HG03175 (cell line): ENCODE results near the gene OR13C9.
A peak's percentile ranks its signal among the peaks of the same experiment; 100 is the strongest.
"Not testable (repeated sequence)": the region's sequence is repeated elsewhere in the genome, so short reads cannot be mapped to it uniquely, and the experiment has no call there.

Experiments used
- ATAC-seq: cut with Tn5 transposase; IDR thresholded peaks from one replicate; pipeline ENCODE4 v1.9.1; 2021; ENCODE audit warnings: mild to moderate bottlenecking, moderate library complexity; ENCODE audit not compliant: unreplicated experiment

OR13C9 gene, protein sequence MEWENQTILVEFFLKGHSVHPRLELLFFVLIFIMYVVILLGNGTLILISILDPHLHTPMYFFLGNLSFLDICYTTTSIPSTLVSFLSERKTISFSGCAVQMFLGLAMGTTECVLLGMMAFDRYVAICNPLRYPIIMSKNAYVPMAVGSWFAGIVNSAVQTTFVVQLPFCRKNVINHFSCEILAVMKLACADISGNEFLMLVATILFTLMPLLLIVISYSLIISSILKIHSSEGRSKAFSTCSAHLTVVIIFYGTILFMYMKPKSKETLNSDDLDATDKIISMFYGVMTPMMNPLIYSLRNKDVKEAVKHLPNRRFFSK

DNA sequence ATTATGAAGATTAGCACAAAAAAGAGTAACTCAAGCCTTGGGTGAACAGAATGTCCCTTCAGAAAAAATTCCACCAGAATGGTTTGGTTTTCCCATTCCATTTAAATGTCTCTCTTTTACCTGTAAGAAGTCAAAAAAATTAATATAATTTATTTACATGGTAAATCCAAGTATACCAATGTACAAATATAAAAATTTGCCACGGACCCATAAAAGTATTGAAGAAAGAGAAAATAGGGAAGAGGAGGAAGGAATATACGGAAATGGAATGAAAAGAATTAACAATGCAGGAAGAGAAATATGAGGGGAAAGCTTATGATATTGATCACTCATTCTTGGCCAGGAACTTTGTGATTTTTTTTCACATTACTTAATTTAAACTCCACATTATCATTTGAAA lies at the start of gene OR13C9:
Gene OR13C9, minus strand, starts transcription at position 101 of the 400 bp plus-strand sequence. Its CDS starts 0 bp downstream, at position 101.
- ATAC-seq: no peak

DNA sequence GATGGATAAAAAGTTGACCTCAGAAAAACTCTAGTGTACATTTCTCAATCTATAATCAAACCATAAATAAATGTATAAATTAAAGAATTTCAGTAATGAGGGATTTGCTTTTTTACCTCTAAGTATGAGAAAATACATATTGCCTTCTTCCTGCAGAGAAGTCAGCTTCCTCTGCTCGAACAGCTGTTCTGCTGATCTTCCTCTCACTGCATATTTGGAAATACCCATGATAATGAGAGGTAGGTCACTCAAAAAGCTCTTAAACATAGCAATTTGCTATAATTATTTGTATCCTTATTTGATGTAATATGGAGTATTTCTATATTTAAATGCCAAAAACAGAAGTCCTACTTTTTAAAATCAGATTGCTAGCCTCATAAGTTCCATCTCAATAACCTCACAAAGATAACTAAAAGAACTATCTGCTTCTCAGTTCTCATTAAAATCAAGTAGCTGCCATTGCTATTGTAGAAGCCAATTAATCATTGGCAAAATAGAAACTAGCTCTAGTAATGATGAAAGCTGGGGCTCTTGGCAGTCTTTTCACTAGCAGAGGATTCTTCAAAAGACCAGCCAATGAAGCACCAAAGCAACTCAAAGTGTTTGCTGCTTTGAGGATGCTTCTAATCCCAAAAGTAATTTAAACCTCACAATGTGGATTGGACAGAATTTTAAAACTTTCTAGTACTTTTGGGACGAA lies 40.6 kb upstream of the OR13C9 start:
- ATAC-seq: no peak

DNA sequence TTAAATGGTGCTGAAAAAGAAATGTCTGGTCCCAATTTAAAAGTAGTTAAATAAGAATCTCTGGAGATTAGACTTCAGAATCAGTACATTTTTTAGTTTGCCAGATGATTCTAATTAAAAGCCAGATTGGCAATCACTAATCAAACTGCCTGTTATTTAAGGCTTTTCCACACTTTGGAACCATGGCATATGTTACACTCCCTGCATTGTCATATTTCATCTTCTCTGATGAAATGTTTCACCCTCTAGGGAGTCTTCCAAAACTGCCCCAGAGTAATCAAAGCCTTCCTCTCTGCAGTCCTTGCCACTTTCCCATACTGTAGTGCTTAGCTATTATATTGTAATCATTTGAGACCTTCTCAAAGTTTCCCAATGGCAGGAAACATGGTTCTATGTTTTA lies 17.5 kb upstream of the OR13C9 start:
- ATAC-seq: no peak

DNA sequence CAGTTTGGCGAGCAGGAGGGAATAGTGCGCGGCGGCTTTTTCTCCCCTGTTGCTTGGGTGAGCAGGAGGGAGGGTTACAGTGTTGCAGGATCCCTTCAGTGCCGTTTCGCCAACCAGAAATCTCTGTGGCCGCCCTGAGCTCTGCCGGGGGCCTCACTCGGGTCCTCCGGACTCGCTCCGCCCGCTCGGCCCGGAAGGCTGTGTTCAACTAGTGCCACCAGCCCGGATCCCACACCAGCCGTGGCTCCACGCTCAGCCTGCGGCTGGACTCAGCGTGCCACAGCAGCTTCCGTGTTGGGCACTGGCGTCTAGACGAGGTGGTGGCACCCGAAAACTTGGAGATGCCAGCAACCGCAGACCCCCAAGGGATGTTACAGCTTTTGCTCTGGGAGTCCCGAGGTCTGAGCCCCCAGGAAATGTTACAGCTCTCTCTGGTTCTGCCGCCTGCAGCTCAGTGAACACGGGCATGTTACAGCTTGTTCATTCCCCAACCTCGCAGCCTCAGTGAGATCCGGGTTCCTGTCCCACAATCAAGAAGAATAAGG lies 16.0 kb upstream of the OR13C9 start:
- ATAC-seq: no peak

DNA sequence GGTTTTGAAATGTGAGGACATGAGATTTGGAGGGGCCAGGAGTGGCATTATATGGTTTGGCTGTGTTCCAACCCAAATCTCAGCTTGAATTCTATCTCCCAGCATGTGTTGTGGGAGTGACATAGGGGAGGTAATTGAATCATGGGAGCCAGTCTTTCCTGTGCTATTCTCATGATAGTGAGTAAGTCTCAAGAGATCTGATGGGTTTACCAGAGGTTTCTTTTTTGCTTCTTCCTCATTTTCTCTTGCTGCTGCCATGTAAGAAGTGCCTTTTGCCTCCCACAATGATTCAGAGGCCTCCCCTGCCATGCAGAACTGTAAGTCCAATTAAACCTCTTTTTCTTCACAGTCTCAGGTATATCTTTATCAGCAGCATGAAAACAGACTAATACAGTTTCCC lies 8.0 kb upstream of the OR13C9 start:
- not testable (repeated sequence) for ATAC-seq

DNA sequence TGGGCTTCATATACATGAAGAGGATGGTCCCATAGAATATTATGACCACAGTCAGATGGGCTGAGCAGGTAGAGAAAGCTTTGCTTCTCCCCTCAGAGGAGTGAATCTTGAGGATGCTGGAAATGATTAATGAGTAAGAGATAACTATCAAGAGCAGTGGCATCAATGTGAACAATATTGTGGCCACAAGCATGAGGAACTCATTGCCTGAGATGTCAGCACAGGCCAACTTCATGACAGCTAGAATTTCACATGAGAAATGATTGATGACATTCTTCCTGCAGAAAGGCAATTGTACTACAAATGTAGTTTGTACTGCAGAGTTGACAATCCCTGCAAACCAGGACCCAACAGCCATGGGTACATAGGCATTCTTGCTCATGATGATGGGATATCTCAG lies 586 bp downstream of the OR13C9 start:
- ATAC-seq: no peak

DNA sequence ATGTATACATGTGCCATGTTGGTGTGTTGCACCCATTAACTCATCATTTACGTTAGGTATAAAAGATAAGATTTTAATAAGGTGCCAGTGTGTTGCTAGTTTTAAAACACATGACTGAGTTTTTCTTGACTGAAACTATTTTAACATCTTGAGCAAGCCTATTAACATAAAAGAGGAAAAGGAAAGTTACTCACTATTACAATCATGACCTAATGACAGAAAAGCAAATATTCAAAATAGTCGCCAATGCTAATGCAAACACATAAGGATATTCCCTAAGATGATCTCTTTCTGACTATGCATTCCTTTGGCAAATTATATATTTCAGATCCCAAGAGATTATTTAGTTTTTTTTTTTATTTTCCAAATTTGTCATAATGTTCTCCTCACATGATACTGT lies 6.8 kb downstream of the OR13C9 start:
- no peak for ATAC-seq

DNA sequence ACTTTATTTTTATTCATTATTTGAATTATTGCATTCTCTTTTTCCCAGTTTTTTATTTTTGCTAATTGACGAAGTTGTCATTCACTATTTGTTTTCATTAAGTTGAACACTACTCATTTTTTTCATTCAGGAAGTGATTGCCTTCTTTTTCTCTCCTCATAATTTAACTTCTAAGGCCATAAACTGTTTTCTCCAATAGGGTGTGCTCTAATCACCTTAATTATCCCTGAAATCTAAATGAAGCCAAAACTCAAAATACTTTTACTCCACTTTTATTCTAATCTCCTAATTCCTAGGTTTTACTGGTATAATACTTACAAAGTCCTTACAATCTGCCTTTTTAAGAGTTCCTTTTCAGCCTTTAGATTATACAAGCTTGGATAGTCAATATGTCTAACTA lies 9.7 kb downstream of the OR13C9 start:
- ATAC-seq: no peak

DNA sequence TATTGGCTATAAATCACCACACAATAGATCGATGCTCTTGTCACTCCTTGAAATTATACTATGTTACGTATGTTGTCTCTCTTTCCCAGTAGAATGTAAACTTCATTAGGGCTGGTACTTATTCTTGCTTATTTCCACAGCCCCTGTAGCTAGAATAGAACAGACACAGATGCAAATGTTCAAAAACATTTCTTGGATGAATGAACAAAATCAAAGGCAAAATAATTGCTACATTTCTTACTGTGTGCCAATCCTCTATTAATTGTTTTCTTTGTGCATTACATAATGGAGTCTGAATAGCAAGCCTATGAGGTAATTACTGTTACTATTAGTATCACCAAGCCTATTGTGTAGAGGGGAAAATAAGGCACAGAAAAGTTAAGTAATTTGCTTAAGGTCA lies 11.9 kb downstream of the OR13C9 start:
- no peak for ATAC-seq

DNA sequence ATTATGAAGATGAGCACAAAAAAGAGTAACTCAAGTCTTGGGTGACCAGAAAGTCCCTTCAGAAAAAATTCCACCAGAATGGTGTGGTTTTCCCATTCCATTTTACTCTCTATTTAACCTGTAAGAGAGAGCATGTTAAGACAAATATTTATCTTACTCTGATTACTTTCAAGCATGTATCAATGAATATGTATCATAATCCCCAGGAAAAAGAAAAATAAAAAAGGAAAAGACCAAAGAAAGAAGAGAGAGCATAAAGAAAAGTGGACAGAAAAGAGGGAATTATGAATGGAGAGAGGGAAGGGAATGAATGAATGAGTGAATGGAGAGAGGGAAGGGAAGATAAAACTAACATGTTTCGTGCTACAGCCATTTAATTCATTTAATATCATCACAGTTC lies 12.5 kb downstream of the OR13C9 start, which contains the start of gene OR13C2:
Gene OR13C2, minus strand, starts transcription at position 101 of the 400 bp plus-strand sequence. Its CDS starts 0 bp downstream, at position 101.
- ATAC-seq: not testable (repeated sequence)

DNA sequence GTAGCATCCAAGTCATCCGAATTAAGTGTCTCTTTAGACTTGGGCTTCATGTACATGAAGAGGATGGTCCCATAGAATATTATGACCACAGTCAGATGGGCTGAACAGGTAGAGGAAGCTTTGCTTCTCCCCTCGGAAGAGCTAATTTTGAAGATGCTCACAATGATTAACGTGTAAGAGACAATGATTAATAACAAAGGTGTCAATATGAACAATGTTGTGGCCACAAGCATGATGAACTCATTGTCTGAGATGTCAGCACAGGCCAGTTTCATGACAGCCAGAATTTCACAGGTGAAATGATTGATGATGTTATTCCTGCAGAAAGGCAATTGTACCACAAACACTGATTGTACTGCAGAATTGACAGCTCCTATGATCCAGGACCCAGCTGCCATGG lies 13.2 kb downstream of the OR13C9 start:
- peak; percentile 62 for ATAC-seq

DNA sequence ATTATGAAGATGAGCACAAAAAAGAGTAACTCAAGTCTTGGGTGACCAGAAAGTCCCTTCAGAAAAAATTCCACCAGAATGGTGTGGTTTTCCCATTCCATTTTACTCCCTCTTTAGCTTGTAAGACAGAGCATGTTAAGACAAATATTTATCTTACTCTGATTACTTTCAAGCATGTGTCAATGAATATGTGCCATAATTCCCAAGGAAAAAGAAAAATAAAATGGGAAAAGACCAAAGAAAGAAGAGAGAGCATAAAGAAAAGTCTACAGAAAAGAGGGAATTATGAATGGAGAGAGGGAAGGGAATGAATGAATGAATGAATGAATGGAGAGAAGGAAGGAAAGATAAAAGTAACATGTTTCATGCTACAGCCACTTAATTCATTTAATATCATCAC lies 18.7 kb downstream of the OR13C9 start, which contains the start of gene OR13C5:
Gene OR13C5, minus strand, starts transcription at position 101 of the 400 bp plus-strand sequence. Its CDS starts 0 bp downstream, at position 101.
- ATAC-seq: not testable (repeated sequence)

DNA sequence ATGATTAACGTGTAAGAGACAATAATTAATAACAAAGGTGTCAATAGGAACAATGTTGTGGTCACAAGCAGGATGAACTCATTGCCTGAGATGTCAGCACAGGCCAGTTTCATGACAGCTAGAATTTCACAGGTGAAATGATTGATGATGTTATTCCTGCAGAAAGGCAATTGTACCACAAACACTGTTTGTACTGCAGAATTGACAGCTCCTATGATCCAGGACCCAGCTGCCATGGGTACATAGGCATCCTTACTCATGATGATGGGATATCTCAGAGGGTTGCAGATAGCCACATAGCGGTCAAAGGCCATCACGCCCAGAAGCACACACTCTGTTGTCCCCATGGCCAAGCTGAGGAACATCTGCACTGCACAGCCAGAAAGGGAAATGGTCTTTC lies 19.3 kb downstream of the OR13C9 start:
- ATAC-seq: not testable (repeated sequence)

DNA sequence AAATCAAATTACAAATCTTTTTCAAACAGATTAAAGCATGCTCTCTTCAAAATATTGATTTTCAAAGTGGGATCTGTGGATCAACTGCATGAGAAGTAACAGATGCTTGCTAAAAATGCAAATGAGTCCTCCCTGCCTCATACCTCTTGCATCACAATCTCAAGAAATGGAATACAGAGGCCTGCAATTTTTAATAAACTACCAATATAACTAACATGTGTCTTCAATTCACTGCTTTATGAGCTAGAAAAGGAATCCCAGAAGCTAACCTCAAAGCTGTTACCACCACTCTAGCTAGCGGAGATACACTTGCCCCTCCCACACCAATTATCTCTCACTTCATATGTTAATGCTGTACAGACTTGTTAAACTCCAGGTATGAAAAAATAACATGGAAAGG lies 28.4 kb downstream of the OR13C9 start:
- ATAC-seq: no peak

DNA sequence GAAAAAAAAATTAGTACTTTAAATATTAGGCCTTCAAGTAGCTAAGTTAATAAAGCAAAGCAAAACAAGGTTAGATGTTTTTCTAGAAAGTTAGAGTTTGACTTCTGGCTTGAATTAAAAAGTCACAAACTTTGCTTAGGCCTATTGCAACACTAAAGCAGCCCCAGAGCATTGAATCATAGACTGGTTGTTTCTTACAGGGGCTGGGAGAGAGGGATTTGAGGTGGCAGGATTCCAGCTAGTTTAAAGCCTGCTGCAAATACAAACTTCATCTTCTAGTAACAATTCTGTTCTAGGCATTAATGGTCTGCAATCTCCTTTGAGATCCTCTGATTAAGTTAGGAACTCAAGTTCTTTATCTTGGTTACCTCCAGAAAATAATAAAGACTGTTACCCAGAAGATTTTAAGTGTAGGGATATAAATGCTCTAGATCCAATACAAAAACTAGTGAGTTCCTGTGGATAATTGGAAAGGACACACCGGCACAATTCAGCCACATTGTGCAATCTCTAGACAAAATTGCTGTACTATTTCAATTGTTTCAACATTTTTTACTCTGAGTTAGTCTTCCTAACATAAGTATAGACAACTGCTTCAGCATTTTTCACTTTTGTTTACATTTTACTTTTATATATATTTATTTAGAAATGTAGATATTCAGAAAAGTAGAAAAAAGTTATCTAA lies 31.4 kb downstream of the OR13C9 start:
- no peak for ATAC-seq

DNA sequence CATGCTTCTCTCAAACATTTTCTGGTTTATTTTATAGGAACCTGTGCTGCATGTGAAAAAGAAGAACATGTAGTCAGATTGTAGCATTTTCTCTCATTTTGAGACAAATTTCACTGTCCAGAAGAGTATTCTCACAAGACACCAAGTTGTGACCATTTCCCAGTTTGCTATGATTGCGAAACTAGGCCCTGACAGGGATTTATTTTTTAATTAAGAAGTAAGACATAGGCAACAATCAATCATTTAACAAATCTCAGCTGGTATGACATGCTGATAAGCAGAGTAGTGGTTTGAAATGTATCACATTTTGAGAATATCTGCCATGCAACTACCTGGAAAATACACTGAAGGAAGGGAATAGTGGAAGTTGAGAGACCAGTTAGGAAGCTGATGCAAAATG lies 37.4 kb downstream of the OR13C9 start:
- no peak for ATAC-seq

DNA sequence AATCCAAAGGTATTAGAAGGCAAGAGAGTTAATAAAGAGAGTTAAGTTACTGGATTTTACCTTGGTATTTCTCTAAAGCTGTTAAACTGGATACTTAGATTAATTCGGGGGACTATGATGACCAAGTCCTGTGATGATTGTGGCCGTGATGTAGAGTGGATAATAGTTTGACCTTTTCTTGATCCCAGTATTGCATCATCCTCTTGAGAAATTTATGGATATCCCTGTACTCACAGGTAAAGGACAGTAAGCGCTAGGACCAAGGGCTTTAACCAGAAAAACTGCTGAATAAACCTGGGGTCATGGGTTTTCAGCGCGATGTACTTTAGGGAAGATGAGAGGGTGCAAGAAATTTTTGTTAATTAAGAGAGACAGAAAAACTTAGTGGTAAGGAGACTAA lies 40.7 kb downstream of the OR13C9 start:
- ATAC-seq: no peak

DNA sequence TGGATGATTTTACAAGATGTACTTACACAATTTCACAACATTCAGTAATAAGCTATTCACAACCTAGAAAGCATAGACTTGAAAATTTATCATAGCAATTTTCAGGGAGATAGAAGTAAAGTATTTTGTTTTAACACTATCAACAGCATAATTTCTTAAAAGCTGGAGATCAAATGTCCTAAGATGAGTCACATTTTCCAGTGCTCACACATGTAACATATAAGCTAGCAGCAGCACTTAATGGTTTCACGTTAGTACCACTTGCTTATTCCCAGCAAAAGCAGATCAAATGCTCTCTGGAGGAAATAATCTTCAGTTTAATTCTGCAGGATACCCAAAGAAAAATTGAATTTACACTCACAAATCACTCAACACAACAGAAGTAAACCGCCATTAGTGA lies 42.5 kb downstream of the OR13C9 start:
- no peak for ATAC-seq

DNA sequence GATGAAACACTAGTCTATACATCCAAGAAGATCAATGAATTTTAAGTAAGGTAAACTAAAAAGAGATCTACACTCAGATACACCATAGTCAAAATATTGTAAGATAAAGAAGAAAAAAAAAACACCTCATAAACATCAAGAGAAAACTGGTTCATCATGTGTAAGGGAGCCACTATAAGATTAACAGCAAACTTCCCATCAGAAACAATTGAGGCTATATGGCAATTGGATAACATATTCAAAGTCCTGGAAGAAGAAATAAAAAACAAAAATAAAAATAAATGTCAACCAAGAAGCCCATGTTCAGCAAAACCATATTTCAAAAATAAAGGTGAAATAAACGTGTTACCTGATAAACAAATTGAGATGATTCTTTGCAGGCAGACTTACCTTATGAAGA lies 45.4 kb downstream of the OR13C9 start:
- ATAC-seq: no peak

DNA sequence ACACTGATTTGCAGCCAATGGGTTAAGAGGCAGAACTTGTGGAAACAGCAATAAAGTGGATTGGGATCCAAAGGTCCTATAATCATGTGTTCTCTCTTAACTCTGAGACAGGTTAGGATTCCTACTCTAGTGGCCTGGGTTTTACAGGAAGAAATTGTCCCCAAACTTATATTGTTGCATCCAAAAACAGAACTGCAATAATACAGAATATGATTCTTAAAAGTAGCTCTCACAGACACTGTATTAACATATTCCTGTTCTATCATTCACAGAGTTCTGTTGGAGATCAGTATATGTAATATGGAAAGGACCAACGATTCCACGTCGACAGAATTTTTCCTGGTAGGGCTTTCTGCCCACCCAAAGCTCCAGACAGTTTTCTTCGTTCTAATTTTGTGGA lies 49.1 kb downstream of the OR13C9 start, which contains the start of gene OR13C8:
Gene OR13C8, plus strand, starts transcription at position 301 of the 400 bp plus-strand sequence. Its CDS starts 0 bp downstream, at position 301.
- ATAC-seq: no peak
